MCF 10A (cell line): ENCODE data around the gene RALY. TPM values are rescaled to one million over a fixed set of nuclear protein-coding genes. Genes with fewer than 3 reads are reported as not detected.

Experiments used
- BruUV-seq: library from RNA; stranded (reverse); fragments of 400-500 nt; replicated peaks from 2 replicates; lab custom pipeline; 2021; lab: Mats Ljungman, UMichigan
- CTCF ChIA-PET: fragments of 300-600 bp; sonication (Branson Sonifier 250); formaldehyde crosslinking; extraction: SDS; loops from one replicate; lab custom pipeline; 2021; ENCODE audit warnings: antibody characterized with exemption, inconsistent platforms; lab: Yijun Ruan, JAX
- POLR2A ChIA-PET: fragments of 300-600, 350-650 bp; sonication (Branson Sonifier 250); formaldehyde crosslinking; extraction: SDS; loops from one replicate; lab custom pipeline; 2020; ENCODE audit warnings: antibody characterized with exemption, inconsistent platforms; lab: Yijun Ruan, JAX
- DNase-seq: peaks from one replicate; pipeline ENCODE4 v3.0.0-alpha.2; 2018; ENCODE audit not compliant: unreplicated experiment
- H3K27ac Mint-ChIP-seq: one replicate; pipeline ENCODE4 v1.8.0; 2022; ENCODE audit warnings: mild to moderate bottlenecking, low read depth, mixed read lengths; ENCODE audit not compliant: unreplicated experiment
- H3K27me3 Mint-ChIP-seq: one replicate; pipeline ENCODE4 v1.8.0; 2022; ENCODE audit warnings: mixed read lengths; ENCODE audit not compliant: insufficient read depth, unreplicated experiment
- H3K36me3 Mint-ChIP-seq: one replicate; pipeline ENCODE4 v1.8.0; 2022; ENCODE audit warnings: mild to moderate bottlenecking, moderate library complexity, mixed read lengths; ENCODE audit not compliant: insufficient read depth, unreplicated experiment
- H3K4me1 Mint-ChIP-seq: one replicate; pipeline ENCODE4 v1.8.0; 2022; ENCODE audit warnings: mixed read lengths; ENCODE audit not compliant: insufficient read depth, unreplicated experiment
- H3K4me3 Mint-ChIP-seq: one replicate; pipeline ENCODE4 v1.8.0; 2022; ENCODE audit warnings: mild to moderate bottlenecking, moderate library complexity, mixed read lengths; ENCODE audit not compliant: unreplicated experiment
- H3K9me3 Mint-ChIP-seq: one replicate; pipeline ENCODE4 v1.8.0; 2022; ENCODE audit warnings: mixed read lengths; ENCODE audit not compliant: unreplicated experiment
- CTCF ChIP-seq: fragments of 200-600 bp; IDR thresholded peaks from one replicate; pipeline ENCODE4 v1.8.0; 2022; ENCODE audit warnings: antibody characterized with exemption, mild to moderate bottlenecking; ENCODE audit not compliant: unreplicated experiment
- intact Hi-C: fragments of 100-400 bp; cut with micrococcal nuclease; formaldehyde crosslinking; loops from 2 replicates; pipeline ENCODE4 v1.14.1; 2022
- total RNA-seq: library from RNA; stranded (reverse); gene quantifications from 2 replicates; pipeline ENCODE4 v1.2.3, GENCODE V29; 2022

RALY gene
- total RNA-seq, 1 experiment from 2014 or later = 120 TPM

- DNase-seq = peak; percentile 45
- Mint-ChIP-seq H3K27me3 (no peaks in the 10 kb centered on the region), H3K4me3 (no peak overlapping the region), H3K9me3 (no peaks in the 10 kb centered on the region), H3K27ac (no peak overlapping the region), H3K4me1 (peaks cover 29% of the 10 kb centered on the region), H3K36me3 (no peaks in the 10 kb centered on the region)
- ChIA-PET CTCF (interaction anchor here (0.6 to 1.5 kb wide), 4 partner anchors 29 to 76 kb away, joined by 3 to 5 read pairs (median 3); partner anchors contain the start of gene RALY), POLR2A (interaction anchor here (1.1 to 1.6 kb wide), 2 partner anchors 29 to 302 kb away, joined by 3 to 6 read pairs; partner anchors contain the start of gene PXMP4)
- no TSS peak for BruUV-seq
- TF ChIP-seq CTCF = peak; percentile 32
- intact Hi-C loops = loop anchor here (1.0 kb wide), 2 partner anchors 89 to 161 kb away; no protein-coding TSS in a partner anchor
Observed at GRCh38 chr20:34022151-34022838, 28.6 kb downstream of the RALY start.

- DNase-seq = no peak
- peaks cover 24% of the 10 kb centered on the region for H3K4me1 Mint-ChIP-seq
- POLR2A ChIA-PET = interaction anchor here (1.6 kb wide), 1 partner anchor 303 kb away, joined by 3 read pairs; the partner anchor contains the start of gene PXMP4
- H3K4me3 Mint-ChIP-seq = no peak overlapping the region
- no peaks in the 10 kb centered on the region for H3K9me3 Mint-ChIP-seq
- no peaks in the 10 kb centered on the region for H3K27me3 Mint-ChIP-seq
- TF ChIP-seq CTCF = no peak
- no peaks in the 10 kb centered on the region for H3K36me3 Mint-ChIP-seq
- H3K27ac Mint-ChIP-seq = no peak overlapping the region
- CTCF ChIA-PET = interaction anchor here (0.6 to 1.5 kb wide), 2 partner anchors 40 to 77 kb away, joined by 3 read pairs; no protein-coding TSS in a partner anchor
- intact Hi-C loops = loop anchor here (1.0 kb wide), 2 partner anchors 90 to 162 kb away; no protein-coding TSS in a partner anchor
- BruUV-seq = no TSS peak
Observed at GRCh38 chr20:34022839-34023234, 29.1 kb downstream of the RALY start.

GRCh38 chr20:34023937-34024722, 30.4 kb downstream of the RALY start:
- H3K9me3 Mint-ChIP-seq = no peaks in the 10 kb centered on the region
- H3K27me3 Mint-ChIP-seq = no peaks in the 10 kb centered on the region
- H3K4me3 Mint-ChIP-seq = no peak overlapping the region
- CTCF ChIA-PET = interaction anchor here (1.3 to 1.5 kb wide), 2 partner anchors 14 to 38 kb away, joined by 3 read pairs; no protein-coding TSS in a partner anchor
- no peak for DNase-seq
- POLR2A ChIA-PET = interaction anchor here (2.6 to 2.8 kb wide), 2 partner anchors 28 to 31 kb away, joined by 8 to 10 read pairs; partner anchors contain the start of gene RALY
- no peak for TF ChIP-seq CTCF
- intact Hi-C loops = no loop called here
- no peak overlapping the region for H3K27ac Mint-ChIP-seq
- peaks cover 19% of the 10 kb centered on the region for H3K4me1 Mint-ChIP-seq
- BruUV-seq = no TSS peak
- no peaks in the 10 kb centered on the region for H3K36me3 Mint-ChIP-seq
